Ovary (tissue), 9 donors: ENCODE results near the gene CNNM1. TPM values are rescaled to one million over a fixed set of nuclear protein-coding genes. Genes with fewer than 3 reads are reported as not detected.

ENCODE experiments used
- DNase-seq, 5 donors: peaks; one replicate each; pipeline ENCODE4 v3.0.0-alpha.2; 2019 to 2020
- H3K27ac ChIP-seq, 2 donors: fragments of 200-600 bp; one replicate each; pipeline versions ENCODE4 v1.5.1 to v1.8.0; 2019 to 2022
- H3K27me3 ChIP-seq: fragments of 200-600 bp; one replicate; pipeline ENCODE4 v1.8.0; 2022
- H3K36me3 ChIP-seq: fragments of 200-600 bp; sonication (generic); one replicate; pipeline ENCODE4 v1.5.1; 2019
- H3K4me1 ChIP-seq: one replicate; pipeline ENCODE4 v1.8.1; 2013; ENCODE audit warnings: mild to moderate bottlenecking, moderate library complexity; ENCODE audit not compliant: insufficient read depth
- H3K4me3 ChIP-seq: fragments of 200-600 bp; sonication (generic); one replicate; pipeline ENCODE4 v1.5.1; 2017
- H3K9me3 ChIP-seq, 2 donors: fragments of 200-600 bp in 1 of 2; sonication (generic) in 1 of 2; one replicate each; pipeline versions ENCODE4 v1.5.1 to v1.8.1; 2013 to 2019; ENCODE audit warnings: mild to moderate bottlenecking in 1 of 2, moderate library complexity in 1 of 2
- EP300 ChIP-seq: sonication (generic); formaldehyde crosslinking; IDR thresholded peaks from one replicate; pipeline ENCODE4 v1.6.1; 2017; ENCODE audit warnings: antibody characterized with exemption
- POLR2A ChIP-seq: fragments of 450-650 bp; IDR thresholded peaks from one replicate; pipeline ENCODE4 v1.6.1; 2017; ENCODE audit warnings: antibody characterized with exemption, mild to moderate bottlenecking, moderate library complexity
- WGBS, 3 donors: extraction: QIAGEN DNeasy Blood & Tissue Kit in 1 of 3; methylation state at CpG; one replicate each; pipeline versions ENCODE4 v1.1.5 to v1.1.7; 2013 to 2017; 5-methylcytosine and 5-hydroxymethylcytosine counted together
- intact Hi-C, 4 donors: fragments of 100-400 bp; cut with DNase I; formaldehyde crosslinking; loops; one replicate each; pipeline versions ENCODE4 v1.11.0 to v1.15.1; 2022 to 2023
- polyA plus RNA-seq, 2 donors: library from polyadenylated mRNA; stranded (reverse); fragments of 200-250 nt in 1 of 2; fragments of 350-450 nt in 1 of 2; fragmentation: Illumina TruSeq in 1 of 2; extraction: RNeasy Lipid Tissue Mini Kit (QIAGEN cat#74804) in 1 of 2; gene quantifications; one replicate each; pipeline ENCODE4 v1.2.3, GENCODE V29; 2013 to 2014
- total RNA-seq, 7 donors: library from RNA; depleted of rRNA in 2 of 7; stranded (reverse); fragments of >200 nt in 2 of 7; fragmentation: NEBNext Ultra II Directional in 3 of 7; extraction: Animal tissue kit (Norgen Biotek cat#: 25700) in 3 of 7; gene quantifications; one replicate each; pipeline versions ENCODE4 v1.1.0 to v1.2.4, GENCODE V29; 2016 to 2023
- TF ChIP-seq, protein P1 (sequence below), 3 donors: fragments of 450-650 bp in 2 of 3; fragments of 200-600 bp in 1 of 3; IDR thresholded peaks; one replicate each; pipeline versions ENCODE4 v1.5.1 to v1.8.0; 2016 to 2022; ENCODE audit warnings: antibody characterized with exemption in 3 of 3, mild to moderate bottlenecking in 1 of 3
- donor health status: DM: no; HTN: no; CAD: no; lungs with moderate emphysema.
- donor health status: DM: no; HTN: no; CAD: no.
- donor health status: Bipolar disorder and iron deficiency.
- donor health status: DM: yes; HTN: yes; CAD: no.
- donor health status: DM: no; HTN: no; CAD: no.
- donor health status: DM: yes; HTN: yes; CAD: no.

The CNNM1 gene
- total and polyA plus RNA-seq, 9 donors = 1.0 to 3.9 (median 2.4) TPM

DNA sequence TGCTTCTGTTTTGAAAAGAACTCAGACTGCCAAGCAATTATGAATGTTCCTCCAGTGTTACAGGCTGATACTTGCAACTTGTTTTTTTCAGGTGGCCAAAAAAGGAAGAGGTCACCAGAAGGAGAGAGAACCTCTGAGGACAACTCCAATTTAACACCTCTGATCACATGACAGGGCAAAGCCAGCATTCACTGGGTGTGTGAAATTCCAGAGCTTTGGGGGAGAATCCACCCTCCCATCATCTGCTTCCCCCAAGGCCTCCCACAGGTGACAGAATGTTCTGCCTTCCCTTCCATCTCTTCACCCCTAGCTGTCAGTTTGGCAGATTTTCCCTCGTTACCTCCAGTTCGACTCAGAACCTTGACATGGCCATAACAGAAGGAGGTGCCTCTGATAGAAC lies 62.2 kb downstream of the CNNM1 start:
- Histone ChIP-seq H3K9me3 (no peaks in the 10 kb centered on the region), H3K36me3 (no peaks in the 10 kb centered on the region), H3K27ac (no peak overlapping the region), H3K27me3 (no peaks in the 10 kb centered on the region), H3K4me1 (no peaks in the 10 kb centered on the region), H3K4me3 (no peak overlapping the region)
- DNase-seq = no peak
- intact Hi-C loops = loop anchor here in 2 of 4 donors (10.0 kb wide), 2 partner anchors 223 to 323 kb away; no protein-coding TSS in a partner anchor
- TF ChIP-seq, protein P1, sequence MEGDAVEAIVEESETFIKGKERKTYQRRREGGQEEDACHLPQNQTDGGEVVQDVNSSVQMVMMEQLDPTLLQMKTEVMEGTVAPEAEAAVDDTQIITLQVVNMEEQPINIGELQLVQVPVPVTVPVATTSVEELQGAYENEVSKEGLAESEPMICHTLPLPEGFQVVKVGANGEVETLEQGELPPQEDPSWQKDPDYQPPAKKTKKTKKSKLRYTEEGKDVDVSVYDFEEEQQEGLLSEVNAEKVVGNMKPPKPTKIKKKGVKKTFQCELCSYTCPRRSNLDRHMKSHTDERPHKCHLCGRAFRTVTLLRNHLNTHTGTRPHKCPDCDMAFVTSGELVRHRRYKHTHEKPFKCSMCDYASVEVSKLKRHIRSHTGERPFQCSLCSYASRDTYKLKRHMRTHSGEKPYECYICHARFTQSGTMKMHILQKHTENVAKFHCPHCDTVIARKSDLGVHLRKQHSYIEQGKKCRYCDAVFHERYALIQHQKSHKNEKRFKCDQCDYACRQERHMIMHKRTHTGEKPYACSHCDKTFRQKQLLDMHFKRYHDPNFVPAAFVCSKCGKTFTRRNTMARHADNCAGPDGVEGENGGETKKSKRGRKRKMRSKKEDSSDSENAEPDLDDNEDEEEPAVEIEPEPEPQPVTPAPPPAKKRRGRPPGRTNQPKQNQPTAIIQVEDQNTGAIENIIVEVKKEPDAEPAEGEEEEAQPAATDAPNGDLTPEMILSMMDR (IDR thresholded peaks at IDR 0.05) = no peak
- TF ChIP-seq POLR2A (no peak), EP300 (no peak)
- 77 to 91% (median 80%) methylated on average over 2 of the region's 2 CpGs for WGBS, 3 donors

DNA sequence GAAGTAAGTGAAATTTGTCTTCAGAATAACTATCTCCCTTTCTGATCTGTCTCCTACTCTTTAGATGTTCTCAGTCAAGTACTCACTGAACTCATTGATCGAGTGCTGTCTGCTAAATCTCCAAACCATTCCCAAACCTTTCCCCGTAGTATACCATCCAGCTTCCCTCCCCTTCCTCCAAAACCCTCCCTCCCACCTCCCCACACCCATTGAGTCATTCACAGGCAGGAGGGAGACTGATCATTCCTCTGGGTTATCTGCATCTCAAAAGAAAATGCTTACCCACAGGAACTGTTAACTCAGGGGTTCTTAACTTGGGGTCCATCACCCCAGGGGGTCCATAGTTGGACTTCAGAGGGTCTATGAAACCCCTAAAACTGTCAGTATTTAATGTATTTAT lies 63.9 kb downstream of the CNNM1 start:
- no peak for DNase-seq
- TF ChIP-seq POLR2A = no peak
- no peak for TF ChIP-seq EP300
- TF ChIP-seq, protein P1 (IDR thresholded peaks at IDR 0.05) = no peak
- Histone ChIP-seq H3K4me1 (no peaks in the 10 kb centered on the region), H3K27me3 (no peaks in the 10 kb centered on the region), H3K27ac (no peak overlapping the region), H3K9me3 (no peaks in the 10 kb centered on the region), H3K4me3 (no peak overlapping the region), H3K36me3 (no peaks in the 10 kb centered on the region)
- 57 to 67% (median 59%) methylated on average over 2 of the region's 2 CpGs for WGBS, 3 donors
- intact Hi-C loops = loop anchor here in 2 of 4 donors (2.0 to 10.0 kb wide), 3 partner anchors 220 to 322 kb away; no protein-coding TSS in a partner anchor

DNA sequence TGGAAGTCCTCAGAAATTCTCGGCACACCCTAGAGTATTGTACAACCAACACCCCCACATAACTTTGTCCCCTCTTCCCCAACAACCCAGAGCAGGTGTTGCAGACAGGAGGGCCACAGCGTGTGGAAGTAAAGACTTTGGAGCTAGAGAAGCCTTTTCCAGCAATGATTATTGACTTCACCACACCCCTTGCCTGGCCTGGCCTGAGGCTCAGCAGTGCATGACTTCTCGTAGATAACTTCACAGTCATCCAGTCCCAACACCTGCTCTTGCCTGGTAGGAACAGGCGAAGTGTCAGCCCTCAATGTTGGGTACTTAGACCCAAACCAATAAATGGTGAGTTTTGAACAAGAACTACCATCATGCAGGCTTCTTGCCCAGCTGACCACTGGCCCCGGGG lies 64.5 kb downstream of the CNNM1 start:
- intact Hi-C loops = loop anchor here in 2 of 4 donors (2.0 to 10.0 kb wide), 3 partner anchors 219 to 321 kb away; no protein-coding TSS in a partner anchor
- no peaks in the 10 kb centered on the region for H3K9me3 ChIP-seq
- TF ChIP-seq EP300 (no peak), POLR2A (no peak)
- TF ChIP-seq, protein P1 (IDR thresholded peaks at IDR 0.05) = no peak
- H3K4me3 ChIP-seq = no peak overlapping the region
- H3K36me3 ChIP-seq = no peaks in the 10 kb centered on the region
- 90 to 92% (median 91%) methylated on average over 5 of the region's 5 CpGs for WGBS, 3 donors
- no peaks in the 10 kb centered on the region for H3K27me3 ChIP-seq
- DNase-seq = no peak
- H3K4me1 ChIP-seq = no peaks in the 10 kb centered on the region
- no peak overlapping the region for H3K27ac ChIP-seq

DNA sequence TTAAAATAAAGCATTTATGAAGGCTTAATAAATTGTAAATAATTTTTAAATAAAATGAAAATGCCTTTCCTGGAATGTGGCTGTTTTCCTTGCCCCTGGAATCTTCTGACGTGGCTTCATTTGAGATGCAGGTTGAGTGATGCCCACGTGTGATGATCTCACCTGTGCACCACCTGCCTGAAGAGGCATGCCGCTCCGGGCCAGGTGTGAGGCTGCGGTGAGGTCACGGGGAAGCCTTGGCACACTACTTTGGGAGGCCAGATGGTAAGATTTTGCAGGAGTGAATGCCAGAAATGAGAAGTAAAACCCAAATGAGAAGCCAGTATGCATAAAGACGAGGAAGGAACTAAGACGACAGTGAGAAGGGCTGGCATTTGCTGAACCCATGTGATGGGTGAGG lies 65.1 kb downstream of the CNNM1 start:
- 83 to 92% (median 87%) methylated on average over 8 of the region's 8 CpGs for WGBS, 3 donors
- DNase-seq = no peak
- intact Hi-C loops = loop anchor here in 2 of 4 donors (10.0 kb wide), 2 partner anchors 221 to 321 kb away; no protein-coding TSS in a partner anchor
- Histone ChIP-seq H3K27ac (no peak overlapping the region), H3K4me3 (no peak overlapping the region), H3K4me1 (no peaks in the 10 kb centered on the region), H3K9me3 (no peaks in the 10 kb centered on the region), H3K36me3 (no peaks in the 10 kb centered on the region), H3K27me3 (no peaks in the 10 kb centered on the region)
- no peak for TF ChIP-seq POLR2A
- TF ChIP-seq, protein P1 (IDR thresholded peaks at IDR 0.05) = no peak
- TF ChIP-seq EP300 = no peak
